Measurements from ENCODE around the gene CNTRL.

DNA sequence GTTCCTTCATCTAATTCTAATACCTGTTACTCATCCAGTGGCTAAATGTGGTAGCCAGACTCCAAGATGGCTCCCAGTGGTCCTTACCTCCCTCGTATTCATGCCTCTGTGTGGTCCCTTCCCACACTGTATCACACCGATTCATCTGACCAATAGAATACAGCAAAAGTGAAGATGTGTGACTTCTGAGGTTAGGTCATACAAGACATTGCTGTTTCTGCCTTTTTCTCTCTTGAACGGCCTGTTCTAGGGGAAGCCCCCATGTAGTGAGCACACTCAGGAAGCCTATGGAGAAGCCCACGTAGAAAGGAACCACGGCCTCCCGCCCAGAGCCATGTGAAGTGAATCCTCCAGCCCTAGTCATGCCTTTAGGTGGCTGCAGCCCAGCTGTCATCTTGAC is 15.2 kb upstream of the CNTRL start:
- TF ChIP-seq, protein P1, sequence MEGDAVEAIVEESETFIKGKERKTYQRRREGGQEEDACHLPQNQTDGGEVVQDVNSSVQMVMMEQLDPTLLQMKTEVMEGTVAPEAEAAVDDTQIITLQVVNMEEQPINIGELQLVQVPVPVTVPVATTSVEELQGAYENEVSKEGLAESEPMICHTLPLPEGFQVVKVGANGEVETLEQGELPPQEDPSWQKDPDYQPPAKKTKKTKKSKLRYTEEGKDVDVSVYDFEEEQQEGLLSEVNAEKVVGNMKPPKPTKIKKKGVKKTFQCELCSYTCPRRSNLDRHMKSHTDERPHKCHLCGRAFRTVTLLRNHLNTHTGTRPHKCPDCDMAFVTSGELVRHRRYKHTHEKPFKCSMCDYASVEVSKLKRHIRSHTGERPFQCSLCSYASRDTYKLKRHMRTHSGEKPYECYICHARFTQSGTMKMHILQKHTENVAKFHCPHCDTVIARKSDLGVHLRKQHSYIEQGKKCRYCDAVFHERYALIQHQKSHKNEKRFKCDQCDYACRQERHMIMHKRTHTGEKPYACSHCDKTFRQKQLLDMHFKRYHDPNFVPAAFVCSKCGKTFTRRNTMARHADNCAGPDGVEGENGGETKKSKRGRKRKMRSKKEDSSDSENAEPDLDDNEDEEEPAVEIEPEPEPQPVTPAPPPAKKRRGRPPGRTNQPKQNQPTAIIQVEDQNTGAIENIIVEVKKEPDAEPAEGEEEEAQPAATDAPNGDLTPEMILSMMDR (IDR thresholded peaks at IDR 0.05), result no peak
- no peak for TF ChIP-seq POLR2A (IDR thresholded peaks at IDR 0.05)
